SK-N-SH (cell line): ENCODE results near the gene ARL5B. TPM values are rescaled to one million over a fixed set of nuclear protein-coding genes. Genes with fewer than 3 reads are reported as not detected.

ENCODE experiments used
- CTCF ChIA-PET: fragments of 300-600, 350-600 bp; formaldehyde crosslinking; extraction: SDS; loops from one replicate; lab custom pipeline; 2021; lab: Yijun Ruan, JAX
- POLR2A ChIA-PET: fragments of 350-600 bp; sonication (Branson Sonifier 250); formaldehyde crosslinking; extraction: SDS; loops from one replicate; lab custom pipeline; 2020; ENCODE audit warnings: antibody characterized with exemption, inconsistent platforms; lab: Yijun Ruan, JAX
- DNase-seq: peaks from one replicate; pipeline ENCODE4 v3.0.0; 2012
- H2AFZ ChIP-seq: fragments of 200-600 bp; sonication (generic); 2 replicates; pipeline ENCODE4 v1.8.1; 2016; ENCODE audit warnings: antibody characterized with exemption, mild to moderate bottlenecking, low read depth
- H3F3A ChIP-seq: fragments of 200-600 bp; sonication (generic); replicated peaks from 2 replicates; pipeline ENCODE3; 2016; ENCODE audit warnings: antibody characterized with exemption, mild to moderate bottlenecking; ENCODE audit not compliant: insufficient read depth
- H3K27ac ChIP-seq, 2 experiments: fragments of 200-500 bp in 1 of 2; fragments of 200-600 bp in 1 of 2; sonication (Bioruptor generic) in 1 of 2; sonication (generic), shearing (Covaris generic) in 1 of 2; 2 replicates each; pipeline versions ENCODE4 v1.5.1 to v1.6.1; 2014 to 2016; ENCODE audit warnings: low read depth in 2 of 2, inconsistent platforms in 1 of 2, low read length in 1 of 2, mild to moderate bottlenecking in 1 of 2, mixed read lengths in 1 of 2
- H3K27me3 ChIP-seq: fragments of 200-600 bp; sonication (generic), shearing (Covaris generic); 2 replicates; pipeline ENCODE4 v1.6.1; 2016; ENCODE audit warnings: mixed run types; ENCODE audit not compliant: insufficient read depth
- H3K36me3 ChIP-seq, 2 experiments: fragments of 200-500 bp in 1 of 2; fragments of 200-600 bp in 1 of 2; sonication (Bioruptor generic) in 1 of 2; sonication (generic) in 1 of 2; replicated peaks in 1 of 2; 2 replicates each; pipeline versions ENCODE3 to v1.5.1; 2014 to 2016; ENCODE audit warnings: low read length in 1 of 2, mild to moderate bottlenecking in 1 of 2; ENCODE audit not compliant: insufficient read depth in 2 of 2, control insufficient read depth in 1 of 2
- H3K4me1 ChIP-seq, 2 experiments: fragments of 200-500 bp in 1 of 2; fragments of 200-600 bp in 1 of 2; sonication (Bioruptor generic) in 1 of 2; sonication (generic), shearing (Covaris generic) in 1 of 2; 2 replicates each; pipeline versions ENCODE4 v1.5.1 to v1.6.1; 2014 to 2016; ENCODE audit warnings: low read depth in 1 of 2, low read length in 1 of 2, mixed run types in 1 of 2; ENCODE audit not compliant: insufficient read depth in 2 of 2, control insufficient read depth in 1 of 2
- H3K4me2 ChIP-seq: fragments of 200-600 bp; sonication (generic), shearing (Covaris generic); 2 replicates; pipeline ENCODE4 v1.6.1; 2017; ENCODE audit warnings: mixed run types
- H3K4me3 ChIP-seq, 2 experiments: fragments of 200-500 bp in 1 of 2; fragments of 200-600 bp in 1 of 2; sonication (Bioruptor generic) in 1 of 2; sonication (generic), shearing (Covaris generic) in 1 of 2; 2 replicates each; pipeline versions ENCODE4 v1.5.1 to v1.8.1; 2014 to 2016; ENCODE audit warnings: low read depth in 2 of 2, inconsistent platforms in 1 of 2, low read length in 1 of 2, mild to moderate bottlenecking in 1 of 2, mixed read lengths in 1 of 2, moderate library complexity in 1 of 2
- H3K79me2 ChIP-seq: fragments of 200-600 bp; sonication (generic); 2 replicates; pipeline ENCODE4 v1.8.1; 2017; ENCODE audit warnings: mild to moderate bottlenecking; ENCODE audit not compliant: insufficient read depth
- H3K9ac ChIP-seq: fragments of 200-600 bp; sonication (generic); 2 replicates; pipeline ENCODE4 v1.6.1; 2017; ENCODE audit warnings: mixed run types
- H3K9me2 ChIP-seq: fragments of 200-600 bp; sonication (generic); 2 replicates; pipeline ENCODE4 v1.6.1; 2017; ENCODE audit warnings: mixed run types
- H3K9me3 ChIP-seq: fragments of 200-600 bp; sonication (generic); 2 replicates; pipeline ENCODE4 v1.6.1; 2017; ENCODE audit warnings: mixed run types, mild to moderate bottlenecking, moderate library complexity
- H4K20me1 ChIP-seq: fragments of 200-600 bp; sonication (generic); 2 replicates; pipeline ENCODE4 v1.6.1; 2017; ENCODE audit warnings: mild to moderate bottlenecking, mixed run types; ENCODE audit not compliant: insufficient read depth
- CHD2 ChIP-seq: fragments of 150-350 bp; IDR thresholded peaks from 2 replicates; pipeline ENCODE4 v1.6.1; 2018; ENCODE audit warnings: low read length; ENCODE audit not compliant: partially characterized antibody
- CTCF ChIP-seq: fragments of 200-600 bp; sonication (generic); IDR thresholded peaks from 2 replicates; pipeline ENCODE4 v1.6.1; 2017; ENCODE audit warnings: antibody characterized with exemption, mild to moderate bottlenecking, moderate library complexity
- ELF1 ChIP-seq: IDR thresholded peaks from 2 replicates; pipeline ENCODE4 v1.4.0; 2012
- EP300 ChIP-seq, 2 experiments: IDR thresholded peaks; 2 replicates each; pipeline versions ENCODE4 v1.4.0 to v1.6.1; 2012; ENCODE audit warnings: borderline replicate concordance in 1 of 2, low read depth in 1 of 2, low read length in 1 of 2
- EZH2phosphoT487 ChIP-seq: fragments of 200-600 bp; sonication (generic); IDR thresholded peaks from 2 replicates; pipeline ENCODE4 v1.6.1; 2017; ENCODE audit warnings: low read depth, mixed run types, mild to moderate bottlenecking, antibody characterized with exemption, moderate library complexity, borderline replicate concordance
- FOXJ3 ChIP-seq: sonication (generic); formaldehyde crosslinking; IDR thresholded peaks from 2 replicates; pipeline ENCODE4 v1.5.1; 2020; ENCODE audit warnings: mild to moderate bottlenecking, missing genetic modification reagents
- GABPA ChIP-seq: IDR thresholded peaks from 2 replicates; pipeline ENCODE4 v1.4.0; 2012; ENCODE audit warnings: low read depth, mild to moderate bottlenecking
- JUND ChIP-seq: IDR thresholded peaks from 2 replicates; pipeline ENCODE4 v1.4.0; 2012
- MAX ChIP-seq: IDR thresholded peaks from 2 replicates; pipeline ENCODE4 v1.4.0; 2012; ENCODE audit warnings: low read depth
- NFIC ChIP-seq: IDR thresholded peaks from 2 replicates; pipeline ENCODE4 v1.4.0; 2012; ENCODE audit warnings: borderline replicate concordance
- NRF1 ChIP-seq: IDR thresholded peaks from 2 replicates; pipeline ENCODE4 v1.6.1; 2012; ENCODE audit warnings: low read depth, mild to moderate bottlenecking, low read length
- PBX3 ChIP-seq: IDR thresholded peaks from 2 replicates; pipeline ENCODE4; 2012
- RCOR1 ChIP-seq: fragments of 150-350 bp; IDR thresholded peaks from 2 replicates; pipeline ENCODE4 v1.6.1; 2017; ENCODE audit warnings: antibody characterized with exemption, low read length
- RFX5 ChIP-seq: IDR thresholded peaks from 2 replicates; pipeline ENCODE4 v1.6.1; 2012; ENCODE audit warnings: mild to moderate bottlenecking, improper control_type of control experiment, low read length
- SIN3A ChIP-seq: IDR thresholded peaks from 2 replicates; pipeline ENCODE4 v1.6.1; 2012; ENCODE audit warnings: low read depth, mild to moderate bottlenecking, low read length, moderate library complexity, borderline replicate concordance
- SMC3 ChIP-seq: IDR thresholded peaks from 2 replicates; pipeline ENCODE4 v1.6.1; 2012; ENCODE audit warnings: low read depth, low read length, improper control_type of control experiment
- TAF1 ChIP-seq: IDR thresholded peaks from 2 replicates; pipeline ENCODE4 v1.6.1; 2012; ENCODE audit warnings: low read depth, mild to moderate bottlenecking, low read length, moderate library complexity, borderline replicate concordance
- TEAD4 ChIP-seq: IDR thresholded peaks from 2 replicates; pipeline ENCODE4 v1.4.0; 2012; ENCODE audit warnings: mild to moderate bottlenecking, borderline replicate concordance; ENCODE audit not compliant: insufficient read depth
- USF1 ChIP-seq: IDR thresholded peaks from 2 replicates; pipeline ENCODE4 v1.4.0; 2012; ENCODE audit warnings: low read depth, borderline replicate concordance
- USF2 ChIP-seq: fragments of 150-350 bp; IDR thresholded peaks from 2 replicates; pipeline ENCODE4 v1.6.1; 2017; ENCODE audit warnings: antibody characterized with exemption, low read length, low read depth, borderline replicate concordance
- ZBTB33 ChIP-seq: IDR thresholded peaks from 2 replicates; pipeline ENCODE4 v1.4.0; 2012; ENCODE audit warnings: low read depth, borderline replicate concordance
- WGBS: methylation state at CpG from one replicate; pipeline ENCODE4 v1.1.6; 2017; ENCODE audit warnings: low lambda C conversion rate; 5-methylcytosine and 5-hydroxymethylcytosine counted together
- polyA plus RNA-seq, 3 experiments: library from polyadenylated mRNA; depleted of rRNA; stranded (reverse); fragments of >200 nt; gene quantifications; 2 replicates each; pipeline ENCODE4 v1.2.3, GENCODE V29; 2012

Gene ARL5B
- polyA plus RNA-seq, 1 of the 3 experiments (the other 2 are of a cell fraction): 4.9 TPM

- no peaks in the 10 kb centered on the region for H3K27me3 ChIP-seq
- no peak for TF ChIP-seq NFIC
- 97% methylated on average over 2 of the region's 2 CpGs for WGBS
- no peak for DNase-seq
- ChIA-PET POLR2A (interaction anchor here (2.0 kb wide), 1 partner anchor 12 kb away, joined by 6 read pairs; the partner anchor contains the start of gene ARL5B), CTCF (no interaction called here)
- no peaks in the 10 kb centered on the region for H4K20me1 ChIP-seq
- no peak overlapping the region for H3K4me2 ChIP-seq
- no peak overlapping the region for H3K9ac ChIP-seq
- peaks cover 30% of the 10 kb centered on the region for H3K79me2 ChIP-seq
- H3K9me2 ChIP-seq: no peaks in the 10 kb centered on the region
- H3F3A ChIP-seq: no peaks in the 10 kb centered on the region
- no peaks in the 10 kb centered on the region for H3K9me3 ChIP-seq
- H3K36me3 ChIP-seq: peaks cover 4 to 7% of the 10 kb centered on the region in 2 experiments
- H3K4me3 ChIP-seq: no peak overlapping the region
- no peaks in the 10 kb centered on the region; a peak in 2 of 4 replicates for H3K4me1 ChIP-seq
- no peak overlapping the region for H3K27ac ChIP-seq
- no peak overlapping the region for H2AFZ ChIP-seq
Observed at GRCh38 chr10:18647151-18647550, 12.1 kb upstream of the ARL5B start.

GRCh38 chr10:18647945-18648344, 11.3 kb upstream of the ARL5B start:
- no peak for DNase-seq
- H3K36me3 ChIP-seq: peaks cover 4 to 7% of the 10 kb centered on the region in 2 experiments
- no peak overlapping the region for H2AFZ ChIP-seq
- no peaks in the 10 kb centered on the region for H3F3A ChIP-seq
- 88% methylated on average over 3 of the region's 3 CpGs for WGBS
- H3K4me2 ChIP-seq: no peak overlapping the region
- no peak overlapping the region for H3K9ac ChIP-seq
- H4K20me1 ChIP-seq: no peaks in the 10 kb centered on the region
- H3K9me2 ChIP-seq: no peaks in the 10 kb centered on the region
- no peak for TF ChIP-seq CHD2
- no peak for TF ChIP-seq EZH2phosphoT487
- TF ChIP-seq USF2: no peak
- no peak for TF ChIP-seq ZBTB33
- TF ChIP-seq RCOR1: no peak
- TF ChIP-seq SIN3A: no peak
- TF ChIP-seq ELF1: no peak
- TF ChIP-seq USF1: no peak
- no peak for TF ChIP-seq MAX
- no peak for TF ChIP-seq FOXJ3 (CRISPR knock-in tag)
- TF ChIP-seq RFX5: no peak
- TF ChIP-seq GABPA: no peak
- no peak for TF ChIP-seq CTCF
- no peak for TF ChIP-seq NRF1
- TF ChIP-seq SMC3: no peak
- no peak for TF ChIP-seq TAF1
- TF ChIP-seq TEAD4: no peak
- no peak for TF ChIP-seq JUND
- TF ChIP-seq EP300 (IDR thresholded peaks at IDR 0.05; ENCODE audit: borderline replicate concordance in 1 of 2, low read depth in 1 of 2, low read length in 1 of 2): no peak
- no peak for TF ChIP-seq PBX3
- ChIA-PET POLR2A (interaction anchor here (2.0 kb wide), 1 partner anchor 11 kb away, joined by 6 read pairs; the partner anchor contains the start of gene ARL5B), CTCF (no interaction called here)
- peaks cover 30% of the 10 kb centered on the region for H3K79me2 ChIP-seq
- no peaks in the 10 kb centered on the region; a peak in 2 of 4 replicates for H3K4me1 ChIP-seq
- no peak overlapping the region for H3K4me3 ChIP-seq
- H3K27ac ChIP-seq: no peak overlapping the region
- no peaks in the 10 kb centered on the region for H3K27me3 ChIP-seq
- H3K9me3 ChIP-seq: no peaks in the 10 kb centered on the region
